ENCODE measurements around the gene DHCR7. TPM values are rescaled to one million over a fixed set of nuclear protein-coding genes. Genes with fewer than 3 reads are reported as not detected.

Gene DHCR7
- total RNA-seq, 1 experiment from 2014 or later = 72.6 TPM

- ChIA-PET POLR2A (no interaction called here), CTCF (interaction anchor here (0.6 kb wide), 1 partner anchor 772 kb away, joined by 3 read pairs; no protein-coding TSS in a partner anchor)
- no peak overlapping the region for H3K4me3 Mint-ChIP-seq (ENCODE audit: unreplicated experiment)
- H3K36me3 Mint-ChIP-seq (ENCODE audit: insufficient read depth, unreplicated experiment) = peaks cover 77% of the 10 kb centered on the region
- intact Hi-C loops (cut with micrococcal nuclease) = no loop called here
- H3K4me1 Mint-ChIP-seq (ENCODE audit: insufficient read depth, unreplicated experiment) = peaks cover 13% of the 10 kb centered on the region
- no peak for DNase-seq (ENCODE audit: unreplicated experiment)
- no peaks in the 10 kb centered on the region for H3K27me3 Mint-ChIP-seq (ENCODE audit: insufficient read depth, unreplicated experiment)
- H3K27ac Mint-ChIP-seq (ENCODE audit: low read depth, unreplicated experiment) = no peak overlapping the region
- no peaks in the 10 kb centered on the region for H3K9me3 Mint-ChIP-seq (ENCODE audit: unreplicated experiment)
- TF ChIP-seq CTCF (IDR thresholded peaks at IDR 0.05; ENCODE audit: unreplicated experiment) = no peak
- no TSS peak for BruUV-seq (replicated peaks)
Observed at GRCh38 chr11:71491940-71492339, 43.7 kb upstream of the DHCR7 start.

- DNase-seq (ENCODE audit: unreplicated experiment) = no peak
- BruUV-seq (replicated peaks) = no TSS peak
- ChIA-PET CTCF (interaction anchor here (0.6 kb wide), 1 partner anchor 771 kb away, joined by 3 read pairs; no protein-coding TSS in a partner anchor), POLR2A (no interaction called here)
- no peaks in the 10 kb centered on the region for H3K27me3 Mint-ChIP-seq (ENCODE audit: insufficient read depth, unreplicated experiment)
- no peak overlapping the region for H3K27ac Mint-ChIP-seq (ENCODE audit: low read depth, unreplicated experiment)
- peaks cover 13% of the 10 kb centered on the region for H3K4me1 Mint-ChIP-seq (ENCODE audit: insufficient read depth, unreplicated experiment)
- H3K36me3 Mint-ChIP-seq (ENCODE audit: insufficient read depth, unreplicated experiment) = peaks cover 76% of the 10 kb centered on the region
- intact Hi-C loops (cut with micrococcal nuclease) = no loop called here
- TF ChIP-seq CTCF (IDR thresholded peaks at IDR 0.05; ENCODE audit: unreplicated experiment) = no peak
- no peak overlapping the region for H3K4me3 Mint-ChIP-seq (ENCODE audit: unreplicated experiment)
- no peaks in the 10 kb centered on the region for H3K9me3 Mint-ChIP-seq (ENCODE audit: unreplicated experiment)
Observed at GRCh38 chr11:71491531-71491930, 43.3 kb upstream of the DHCR7 start.

- no TSS peak for BruUV-seq (replicated peaks)
- Mint-ChIP-seq H3K27me3 (ENCODE audit: insufficient read depth, unreplicated experiment) (no peaks in the 10 kb centered on the region), H3K27ac (ENCODE audit: low read depth, unreplicated experiment) (no peak overlapping the region), H3K4me3 (ENCODE audit: unreplicated experiment) (no peak overlapping the region), H3K9me3 (ENCODE audit: unreplicated experiment) (no peaks in the 10 kb centered on the region), H3K36me3 (ENCODE audit: insufficient read depth, unreplicated experiment) (peaks cover 76% of the 10 kb centered on the region), H3K4me1 (ENCODE audit: insufficient read depth, unreplicated experiment) (peaks cover 13% of the 10 kb centered on the region)
- no peak for DNase-seq (ENCODE audit: unreplicated experiment)
- no peak for TF ChIP-seq CTCF (IDR thresholded peaks at IDR 0.05; ENCODE audit: unreplicated experiment)
- intact Hi-C loops (cut with micrococcal nuclease) = no loop called here
- CTCF ChIA-PET = no interaction called here
- POLR2A ChIA-PET = no interaction called here
Observed at GRCh38 chr11:71490731-71491390, 42.7 kb upstream of the DHCR7 start.

GRCh38 chr11:71490044-71490730 lies 42.0 kb upstream of the DHCR7 start:
- POLR2A ChIA-PET = no interaction called here
- Mint-ChIP-seq H3K9me3 (ENCODE audit: unreplicated experiment) (no peaks in the 10 kb centered on the region), H3K4me3 (ENCODE audit: unreplicated experiment) (no peak overlapping the region), H3K4me1 (ENCODE audit: insufficient read depth, unreplicated experiment) (peaks cover 13% of the 10 kb centered on the region), H3K36me3 (ENCODE audit: insufficient read depth, unreplicated experiment) (peaks cover 75% of the 10 kb centered on the region), H3K27ac (ENCODE audit: low read depth, unreplicated experiment) (no peak overlapping the region), H3K27me3 (ENCODE audit: insufficient read depth, unreplicated experiment) (no peaks in the 10 kb centered on the region)
- no peak for DNase-seq (ENCODE audit: unreplicated experiment)
- CTCF ChIA-PET = interaction anchor here (0.6 kb wide), 1 partner anchor 8 kb away, joined by 3 read pairs; no protein-coding TSS in a partner anchor
- BruUV-seq (replicated peaks) = no TSS peak
- intact Hi-C loops (cut with micrococcal nuclease) = no loop called here
- no peak for TF ChIP-seq CTCF (IDR thresholded peaks at IDR 0.05; ENCODE audit: unreplicated experiment)

Data from MCF 10A (cell line).